Liver (tissue), 3 donors: ENCODE measurements around the gene CADM3.

ENCODE experiments used
- ATF3 ChIP-seq: IDR thresholded peaks from 2 replicates; pipeline ENCODE4 v1.6.1; 2016; ENCODE audit warnings: antibody characterized with exemption
- CTCF ChIP-seq: fragments of 150-350 bp; IDR thresholded peaks from 2 replicates; pipeline ENCODE4 v1.5.1; 2017; ENCODE audit warnings: improper control_type of control experiment, low read depth, low read length; ENCODE audit not compliant: missing input control
- EGR1 ChIP-seq, 2 donors: IDR thresholded peaks; 2 replicates each; pipeline ENCODE4 v1.6.1; 2016 to 2018; ENCODE audit warnings: antibody characterized with exemption in 2 of 2, low read depth in 2 of 2
- FOXA1 ChIP-seq: IDR thresholded peaks from 2 replicates; pipeline ENCODE4 v1.6.1; 2016; ENCODE audit warnings: antibody characterized with exemption
- REST ChIP-seq: IDR thresholded peaks from 2 replicates; pipeline ENCODE4 v1.6.1; 2016; ENCODE audit warnings: antibody characterized with exemption, mild to moderate bottlenecking
- SP1 ChIP-seq: IDR thresholded peaks from 2 replicates; pipeline ENCODE4 v1.6.1; 2018; ENCODE audit warnings: antibody characterized with exemption, mild to moderate bottlenecking
- TAF1 ChIP-seq: conservative IDR thresholded peaks from 2 replicates; pipeline ENCODE4 v1.6.1; 2016; ENCODE audit warnings: antibody characterized with exemption, mild to moderate bottlenecking
- ZBTB33 ChIP-seq: IDR thresholded peaks from 2 replicates; pipeline ENCODE4 v1.6.1; 2016; ENCODE audit warnings: antibody characterized with exemption
- donor health status: healthy.
- donor health status: healthy.

GRCh38 chr1:159170639-159171038, 776 bp upstream of the CADM3 start:
- TF ChIP-seq CTCF: no peak
- TF ChIP-seq TAF1: no peak
- TF ChIP-seq SP1: no peak
- TF ChIP-seq EGR1 (IDR thresholded peaks at IDR 0.05; ENCODE audit: low read depth in 2 of 2): no peak
- TF ChIP-seq FOXA1: no peak
- TF ChIP-seq ATF3: no peak
- TF ChIP-seq REST: no peak
- no peak for TF ChIP-seq ZBTB33
